Activated T-cell treated with anti-CD3 and anti-CD28 coated beads for 24 hours (primary cell): ENCODE measurements around the gene RAMP1.
"Not testable (repeated sequence)": the region's sequence is repeated elsewhere in the genome, so short reads cannot be mapped to it uniquely, and the experiment has no call there.

Experiments used
- DNase-seq: peaks from one replicate; pipeline ENCODE4 v3.0.0-alpha.2; 2020; ENCODE audit warnings: low read depth

Gene RAMP1

GRCh38 chr2:237859533-237860272 is at the start of gene RAMP1:
TSS of gene RAMP1 (plus strand) at chr2:237859623. CDS start at chr2:237859676, 53 bp downstream.
- DNase-seq, result no peak

GRCh38 chr2:237815637-237816036 is 43.8 kb upstream of the RAMP1 start:
- DNase-seq, result no peak

GRCh38 chr2:237816531-237816930 is 42.9 kb upstream of the RAMP1 start:
- no peak for DNase-seq

DNA sequence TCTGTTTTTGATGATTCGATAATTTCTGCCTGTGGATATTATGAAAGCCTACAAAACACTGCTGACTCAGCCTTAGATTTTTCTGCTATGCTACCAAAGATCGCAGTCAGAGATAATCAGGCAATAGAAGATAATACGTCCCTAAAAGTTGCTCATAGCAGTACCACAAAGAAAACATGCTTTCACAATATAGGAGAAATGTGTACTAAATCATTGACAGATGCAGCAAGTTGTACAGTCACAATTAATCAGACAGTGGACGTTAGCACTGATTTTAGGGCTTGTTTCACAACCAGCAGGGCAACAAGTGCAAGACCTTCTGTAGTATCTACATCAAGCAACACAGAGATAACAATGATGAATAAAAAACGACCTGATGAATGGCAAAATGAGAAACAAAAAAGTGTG is 41.4 kb upstream of the RAMP1 start:
- no peak for DNase-seq

- DNase-seq, result no peak
Observed at GRCh38 chr2:237819231-237819630, 40.2 kb upstream of the RAMP1 start.

- no peak for DNase-seq
Observed at GRCh38 chr2:237820421-237820820, 39.0 kb upstream of the RAMP1 start.

- no peak for DNase-seq
Observed at GRCh38 chr2:237823544-237823943, 35.9 kb upstream of the RAMP1 start.

DNA sequence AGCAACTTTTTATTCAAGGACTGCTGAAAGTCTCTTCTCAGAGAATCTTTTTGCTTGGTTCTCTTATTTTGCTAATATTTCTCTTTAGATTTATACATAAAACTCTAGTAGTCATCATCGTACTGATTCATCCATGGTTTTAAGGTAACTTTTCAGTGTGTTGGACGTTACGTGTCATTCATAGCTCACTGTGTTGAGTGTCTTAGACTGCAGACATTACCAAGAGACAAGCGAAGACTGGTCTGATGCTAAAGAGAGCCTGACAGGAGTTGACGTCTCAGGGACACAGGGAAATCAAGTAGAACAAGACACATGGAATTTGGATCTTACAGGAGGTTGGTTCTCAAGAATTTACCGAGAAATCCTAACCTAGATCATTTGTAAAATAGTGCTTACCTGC is 35.3 kb upstream of the RAMP1 start:
- no peak for DNase-seq

- no peak for DNase-seq
Observed at GRCh38 chr2:237827421-237827987, 31.9 kb upstream of the RAMP1 start.

- no peak for DNase-seq
Observed at GRCh38 chr2:237830522-237830921, 28.9 kb upstream of the RAMP1 start.

- DNase-seq, result no peak
Observed at GRCh38 chr2:237833546-237833945, 25.9 kb upstream of the RAMP1 start.

- DNase-seq, result no peak
Observed at GRCh38 chr2:237835372-237835771, 24.1 kb upstream of the RAMP1 start.

DNA sequence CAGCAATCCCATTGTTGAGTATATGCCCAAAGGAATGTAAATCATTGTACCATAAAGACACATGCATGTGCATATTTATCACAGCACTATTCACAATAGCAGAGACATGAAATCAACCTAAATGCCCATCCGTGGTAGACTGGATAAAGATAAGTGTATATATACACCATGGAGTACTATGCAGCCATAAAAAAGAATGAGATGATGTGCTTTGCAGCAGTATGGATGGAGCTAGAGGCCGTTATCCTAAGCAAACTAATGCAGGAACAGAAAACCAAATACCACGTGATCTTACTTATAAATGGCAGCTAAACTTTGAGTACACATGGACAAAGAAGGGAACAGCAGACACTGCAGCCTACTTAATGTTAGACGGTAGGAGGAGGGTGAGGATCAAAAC is 18.4 kb upstream of the RAMP1 start:
- no peak for DNase-seq

DNA sequence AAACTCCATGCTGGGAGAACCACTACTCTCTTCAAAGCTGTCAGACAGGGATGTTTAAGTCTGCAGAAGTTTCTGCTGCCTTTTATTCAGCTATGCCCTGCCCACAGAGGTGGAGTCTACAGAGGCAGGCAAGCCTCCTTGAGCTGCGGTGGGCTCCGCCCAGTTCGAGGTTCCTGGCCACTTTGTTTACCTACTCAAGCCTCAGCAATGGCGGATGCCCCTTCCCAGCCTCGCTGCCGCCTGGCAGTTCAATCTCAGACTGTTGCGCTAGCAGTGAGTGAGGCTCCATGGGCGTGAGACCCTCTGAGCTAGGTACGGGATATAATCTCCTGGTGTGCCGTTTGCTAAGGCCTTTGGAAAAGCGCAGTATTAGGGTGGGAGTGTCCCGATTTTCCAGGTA is 10.5 kb upstream of the RAMP1 start:
- not testable (repeated sequence) for DNase-seq

GRCh38 chr2:237854295-237854694 is 5.1 kb upstream of the RAMP1 start:
- DNase-seq, result no peak

DNA sequence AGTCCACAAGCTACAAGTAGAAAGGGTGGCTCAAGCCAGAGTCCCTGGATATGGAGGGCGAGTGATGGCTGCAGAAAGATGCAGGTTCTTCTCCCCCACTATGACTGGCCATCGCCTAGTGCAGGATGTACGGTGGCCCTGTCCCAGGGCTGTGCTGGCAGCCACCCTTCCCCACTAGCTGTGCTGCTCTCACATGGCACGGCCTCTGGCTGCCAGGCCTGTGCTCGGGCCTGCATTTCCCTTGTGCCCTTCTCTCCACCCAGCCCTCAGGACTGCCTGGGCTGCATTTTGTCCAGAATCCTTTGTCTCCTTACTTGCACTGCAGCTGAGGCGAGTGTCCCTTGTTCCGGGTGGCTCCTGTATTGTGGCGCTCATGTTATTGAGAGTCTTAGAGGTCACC is 1.6 kb upstream of the RAMP1 start:
- no peak for DNase-seq

DNA sequence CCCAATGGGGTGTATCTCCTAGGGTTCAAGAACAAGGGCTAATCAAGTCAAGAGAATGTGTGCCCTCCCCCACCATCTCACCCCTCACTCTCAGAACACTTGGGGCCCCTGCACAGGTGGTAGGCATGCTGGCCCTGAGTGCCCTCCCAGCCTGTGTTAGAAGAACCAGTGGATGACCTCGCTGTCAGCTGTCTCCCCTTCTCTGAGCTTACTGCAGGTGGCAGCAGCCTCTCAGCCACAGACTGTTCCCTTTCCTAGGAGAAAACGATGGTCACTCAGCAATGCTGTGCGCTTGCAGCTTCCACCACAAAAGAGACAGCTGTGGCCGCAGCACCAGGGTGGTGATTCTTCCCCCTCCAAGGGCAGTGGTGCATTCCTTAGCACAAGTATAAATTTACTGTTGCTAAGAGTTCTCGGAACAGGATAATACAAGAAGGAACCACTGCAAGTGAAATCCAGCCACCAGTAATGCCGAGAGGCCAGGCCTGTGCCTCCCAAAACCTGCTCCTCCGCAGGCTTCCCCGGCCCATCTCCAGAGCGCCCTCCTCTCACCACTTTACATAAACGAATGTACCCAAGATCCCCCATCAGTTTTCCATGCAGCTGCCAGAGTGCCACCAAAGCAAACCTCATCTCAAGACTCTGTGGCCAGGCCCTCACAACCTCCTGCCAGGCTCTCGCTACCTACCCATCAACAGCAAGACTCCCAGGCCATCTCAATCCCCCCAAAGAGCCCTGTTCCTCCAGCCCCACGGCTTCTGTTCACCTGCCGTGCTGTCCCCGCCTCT is 935 bp upstream of the RAMP1 start:
- no peak for DNase-seq

DNA sequence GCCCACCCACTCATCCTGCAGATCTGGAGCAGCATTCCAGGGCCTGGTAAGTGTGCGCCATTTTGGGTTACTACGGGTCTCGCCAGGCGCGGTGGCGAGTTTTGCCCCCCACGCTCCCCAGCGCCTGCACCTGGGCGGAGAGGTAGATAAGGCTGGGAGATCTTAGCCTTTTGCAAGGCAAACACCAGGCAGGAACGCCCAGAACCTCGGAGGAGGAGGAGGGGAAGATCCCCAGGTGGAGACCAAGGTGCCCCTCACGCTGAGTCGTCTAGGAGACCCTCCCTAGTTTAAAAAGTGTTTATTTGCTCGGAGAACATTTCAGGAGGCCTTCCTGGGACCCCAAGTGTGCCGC is 365 bp upstream of the RAMP1 start:
- DNase-seq, result no peak

DNA sequence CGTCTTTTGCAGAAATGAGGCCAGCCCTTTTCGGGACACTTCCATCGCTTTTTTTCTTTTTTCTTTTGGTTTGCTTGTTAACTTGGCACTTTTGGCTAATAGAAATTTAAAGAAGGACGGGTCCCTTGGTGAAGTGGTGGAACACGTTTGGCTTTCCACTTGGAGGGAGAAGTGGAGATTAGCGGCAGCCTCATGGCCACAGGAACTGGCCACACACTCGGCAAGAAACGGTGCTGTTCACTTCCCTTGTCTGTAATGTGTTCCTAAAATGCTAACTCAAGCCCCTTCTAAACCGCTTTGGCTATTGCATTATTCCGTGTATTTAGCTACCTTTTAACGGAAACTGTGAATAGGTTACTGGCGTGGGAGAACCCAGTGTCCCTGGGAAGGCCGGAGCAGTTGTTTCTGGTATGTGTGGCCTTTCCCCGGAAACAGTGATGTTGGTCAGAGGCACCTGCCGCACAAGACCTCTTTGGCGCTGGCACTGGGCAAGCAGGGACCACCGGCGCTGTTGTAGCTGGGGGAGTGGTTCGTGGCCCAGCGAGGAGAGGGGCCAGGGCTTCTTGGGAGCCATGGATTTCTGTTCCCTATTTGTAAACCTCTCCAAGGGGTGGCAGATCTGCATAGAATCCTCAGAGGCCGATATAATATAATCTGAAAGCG is 981 bp downstream of the RAMP1 start:
- no peak for DNase-seq

DNA sequence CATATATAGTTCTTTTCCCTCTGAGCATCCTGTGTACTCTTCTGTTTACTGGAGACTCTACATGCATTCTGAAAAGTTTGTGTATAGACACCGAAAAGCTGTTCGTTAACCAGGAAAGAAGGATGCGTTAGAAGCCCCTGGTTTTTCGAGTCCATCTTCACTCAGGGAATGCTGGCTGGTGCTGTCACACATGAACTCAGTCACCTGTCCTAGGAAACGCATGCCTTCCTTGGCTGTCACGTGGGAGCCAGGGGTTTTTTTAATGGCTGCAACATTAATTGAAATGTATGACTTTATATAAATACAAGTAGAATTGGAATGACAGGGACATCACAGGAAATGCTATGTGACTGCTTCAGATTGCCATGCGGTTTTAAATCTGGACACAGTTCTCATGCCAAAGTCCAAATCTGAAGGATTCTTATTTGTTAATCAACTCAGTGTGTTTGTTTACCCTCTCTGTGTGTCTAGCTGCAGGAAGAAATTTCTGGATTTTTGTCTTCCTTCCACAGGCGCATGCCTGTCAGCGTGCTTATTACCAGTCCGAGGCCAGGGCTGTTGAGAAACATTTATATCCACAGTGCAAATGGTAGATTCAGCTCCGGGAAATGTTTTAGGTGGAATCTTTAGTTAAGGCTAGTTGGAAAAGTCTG is 2.6 kb downstream of the RAMP1 start:
- DNase-seq, result no peak

DNA sequence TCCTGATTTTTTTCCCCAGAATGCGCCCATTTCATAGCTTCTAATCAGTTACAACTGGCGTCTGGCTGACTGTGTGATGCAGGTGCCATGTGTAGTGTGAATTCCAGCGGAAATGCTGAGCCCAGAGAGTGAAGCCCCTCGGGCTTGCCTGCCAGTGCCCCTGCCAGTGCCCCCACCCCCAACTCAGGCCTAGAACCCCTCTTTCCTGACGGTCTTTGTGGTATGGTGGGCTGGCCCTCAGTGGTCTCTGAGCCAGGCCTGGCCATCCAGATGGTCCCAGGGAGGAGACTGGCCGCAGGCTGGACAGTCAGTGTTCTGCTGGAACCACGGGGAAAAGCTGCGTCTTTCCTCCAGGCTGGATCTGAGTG is 3.1 kb downstream of the RAMP1 start:
- no peak for DNase-seq

- no peak for DNase-seq
Observed at GRCh38 chr2:237863102-237863511, 3.7 kb downstream of the RAMP1 start.
